IPS-20b (cell line): ENCODE data around the gene MAPK12.

Experiments
- H3K27ac ChIP-seq: one replicate; pipeline ENCODE4 v1.5.1; 2013; ENCODE audit warnings: low read length
- H3K27me3 ChIP-seq: 2 replicates; pipeline ENCODE4 v1.6.1; 2013; ENCODE audit warnings: mild to moderate bottlenecking, low read length, inconsistent platforms; ENCODE audit not compliant: insufficient read depth
- H3K36me3 ChIP-seq: 2 replicates; pipeline ENCODE4 v1.6.1; 2013; ENCODE audit warnings: low read depth, mild to moderate bottlenecking, inconsistent platforms, low read length, moderate library complexity; ENCODE audit not compliant: insufficient read depth
- H3K4me1 ChIP-seq: 2 replicates; pipeline ENCODE4 v1.6.1; 2013; ENCODE audit warnings: mild to moderate bottlenecking, control low read depth, inconsistent platforms, low read length, moderate library complexity; ENCODE audit not compliant: insufficient read depth
- H3K4me3 ChIP-seq: 2 replicates; pipeline ENCODE4 v1.5.1; 2013; ENCODE audit warnings: mild to moderate bottlenecking, low read length, inconsistent platforms
- H3K9ac ChIP-seq: 2 replicates; pipeline ENCODE4 v1.6.1; 2013; ENCODE audit warnings: low read depth, mild to moderate bottlenecking, inconsistent platforms, low read length, moderate library complexity
- H3K9me3 ChIP-seq: 2 replicates; pipeline ENCODE4 v1.6.1; 2013; ENCODE audit warnings: mild to moderate bottlenecking, low read depth, low read length, inconsistent platforms; ENCODE audit not compliant: insufficient read depth

Gene MAPK12

DNA sequence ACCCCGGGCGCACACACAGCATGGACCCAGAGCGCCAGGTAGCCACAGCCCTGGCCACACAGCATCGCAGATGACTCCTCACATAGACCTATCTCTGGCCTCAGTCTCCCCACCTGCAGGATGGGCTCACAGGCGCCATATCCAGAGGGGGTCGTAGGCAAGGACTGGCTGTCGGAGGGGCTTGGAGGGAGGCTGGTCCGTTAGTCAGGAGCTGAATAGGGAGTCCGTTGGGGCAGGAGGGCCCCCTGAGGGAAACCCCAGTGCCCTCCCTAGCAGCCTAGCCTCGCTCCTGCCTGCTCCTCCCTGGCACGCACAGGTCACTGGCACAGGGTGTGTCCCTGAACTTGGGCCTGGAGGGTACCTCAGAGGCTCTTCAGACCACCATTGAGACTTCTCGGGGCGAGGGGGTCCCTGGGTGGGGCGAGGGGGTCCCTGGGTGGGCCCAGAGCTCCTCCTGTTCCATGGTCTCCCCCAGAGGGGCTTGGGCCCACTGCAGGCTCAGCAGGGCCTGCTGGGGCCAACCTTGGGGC lies 44.0 kb upstream of the MAPK12 start:
- Histone ChIP-seq H3K36me3 (no peaks in the 10 kb centered on the region), H3K4me3 (peak overlapping the region; percentile 73; the same call in 1 of the 2 replicates), H3K4me1 (peaks cover 25% of the 10 kb centered on the region), H3K27ac (no peak overlapping the region), H3K9me3 (no peaks in the 10 kb centered on the region), H3K9ac (peak overlapping the region; percentile 64; the same call in 1 of the 2 replicates), H3K27me3 (peaks cover 12% of the 10 kb centered on the region; the same call in 1 of the 2 replicates)

- H3K27ac ChIP-seq = no peak overlapping the region
Observed at GRCh38 chr22:50304528-50305392, 43.3 kb upstream of the MAPK12 start.

GRCh38 chr22:50303848-50304527 lies 42.5 kb upstream of the MAPK12 start:
- no peak overlapping the region for H3K27ac ChIP-seq

More at GRCh38 chr22:50304528-50305392, 43.3 kb upstream of the MAPK12 start:
- no peaks in the 10 kb centered on the region for H3K9me3 ChIP-seq
- H3K36me3 ChIP-seq = no peaks in the 10 kb centered on the region
- H3K4me3 ChIP-seq = no peak overlapping the region
- H3K27me3 ChIP-seq = peaks cover 12% of the 10 kb centered on the region; the same call in 1 of the 2 replicates
- H3K4me1 ChIP-seq = peaks cover 25% of the 10 kb centered on the region
- no peak overlapping the region for H3K9ac ChIP-seq

GRCh38 chr22:50303515-50303847 lies 42.0 kb upstream of the MAPK12 start:
- no peaks in the 10 kb centered on the region for H3K36me3 ChIP-seq
- no peak overlapping the region for H3K4me3 ChIP-seq
- H3K9me3 ChIP-seq = no peaks in the 10 kb centered on the region
- no peak overlapping the region for H3K9ac ChIP-seq
- H3K27ac ChIP-seq = no peak overlapping the region
- peaks cover 19% of the 10 kb centered on the region for H3K4me1 ChIP-seq
- H3K27me3 ChIP-seq = peaks cover 12% of the 10 kb centered on the region; the same call in 1 of the 2 replicates

More at GRCh38 chr22:50303848-50304527, 42.5 kb upstream of the MAPK12 start:
- H3K9me3 ChIP-seq = no peaks in the 10 kb centered on the region
- peaks cover 12% of the 10 kb centered on the region; the same call in 1 of the 2 replicates for H3K27me3 ChIP-seq
- peaks cover 24% of the 10 kb centered on the region for H3K4me1 ChIP-seq
- H3K36me3 ChIP-seq = no peaks in the 10 kb centered on the region
- no peak overlapping the region for H3K9ac ChIP-seq
- no peak overlapping the region for H3K4me3 ChIP-seq

DNA sequence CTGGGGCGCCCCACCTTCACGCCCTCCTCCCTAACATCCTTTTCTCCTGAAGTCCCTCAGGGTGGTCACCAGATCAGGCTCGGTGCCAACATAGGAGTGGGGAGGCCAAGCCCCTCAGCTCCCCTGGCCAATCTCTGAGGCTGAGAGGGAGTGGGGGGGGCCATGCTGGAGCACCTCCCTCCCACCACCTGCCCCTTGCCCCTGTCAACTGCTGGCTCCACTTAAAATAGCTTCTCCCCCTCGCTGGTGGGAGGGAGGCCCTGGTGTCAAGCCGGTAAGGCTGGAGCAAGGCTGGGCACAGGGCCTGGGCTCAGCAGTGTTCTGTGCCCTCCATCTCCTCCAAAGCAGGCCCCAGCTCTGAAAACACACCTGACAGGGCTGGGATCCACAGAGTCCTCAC lies 41.1 kb upstream of the MAPK12 start:
- peaks cover 12% of the 10 kb centered on the region; the same call in 1 of the 2 replicates for H3K27me3 ChIP-seq
- no peak overlapping the region for H3K4me3 ChIP-seq
- H3K27ac ChIP-seq = no peak overlapping the region
- peaks cover 15% of the 10 kb centered on the region for H3K4me1 ChIP-seq
- H3K9ac ChIP-seq = no peak overlapping the region
- H3K36me3 ChIP-seq = no peaks in the 10 kb centered on the region
- no peaks in the 10 kb centered on the region for H3K9me3 ChIP-seq

GRCh38 chr22:50302041-50302541 lies 40.6 kb upstream of the MAPK12 start:
- Histone ChIP-seq H3K27ac (no peak overlapping the region), H3K27me3 (peaks cover 12% of the 10 kb centered on the region; the same call in 1 of the 2 replicates), H3K4me3 (no peak overlapping the region), H3K36me3 (no peaks in the 10 kb centered on the region), H3K9ac (no peak overlapping the region), H3K4me1 (peaks cover 15% of the 10 kb centered on the region), H3K9me3 (no peaks in the 10 kb centered on the region)

DNA sequence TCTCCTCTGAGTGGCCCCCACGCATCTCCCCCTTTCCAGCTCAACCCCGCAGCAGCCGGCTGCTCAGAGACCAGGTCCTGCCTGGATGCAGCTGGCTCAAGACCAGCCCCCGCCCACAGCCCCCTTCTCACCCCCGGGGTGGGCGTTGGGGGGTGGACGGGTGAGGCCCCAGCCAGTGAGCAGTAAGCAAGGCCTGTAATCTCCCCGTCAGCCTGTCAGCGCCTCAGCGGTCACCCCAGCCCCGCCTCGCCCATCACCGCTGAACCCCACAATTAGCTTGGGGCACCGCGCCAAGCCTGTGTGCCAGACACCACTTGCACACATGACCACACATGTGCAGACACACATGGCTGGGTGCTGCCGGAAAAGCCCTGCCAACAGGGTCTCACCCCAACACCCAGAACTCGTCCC lies 40.1 kb upstream of the MAPK12 start:
- Histone ChIP-seq H3K4me1 (peaks cover 15% of the 10 kb centered on the region), H3K4me3 (no peak overlapping the region), H3K36me3 (no peaks in the 10 kb centered on the region), H3K27me3 (peaks cover 8% of the 10 kb centered on the region; the same call in 1 of the 2 replicates), H3K27ac (no peak overlapping the region), H3K9me3 (no peaks in the 10 kb centered on the region), H3K9ac (no peak overlapping the region)

- Histone ChIP-seq H3K36me3 (no peaks in the 10 kb centered on the region), H3K9ac (no peak overlapping the region), H3K4me3 (no peak overlapping the region), H3K9me3 (no peaks in the 10 kb centered on the region), H3K27me3 (peaks cover under 1% of the 10 kb centered on the region; the same call in 1 of the 2 replicates), H3K27ac (no peak overlapping the region), H3K4me1 (peaks cover 8% of the 10 kb centered on the region)
Observed at GRCh38 chr22:50300620-50301257, 39.3 kb upstream of the MAPK12 start.

DNA sequence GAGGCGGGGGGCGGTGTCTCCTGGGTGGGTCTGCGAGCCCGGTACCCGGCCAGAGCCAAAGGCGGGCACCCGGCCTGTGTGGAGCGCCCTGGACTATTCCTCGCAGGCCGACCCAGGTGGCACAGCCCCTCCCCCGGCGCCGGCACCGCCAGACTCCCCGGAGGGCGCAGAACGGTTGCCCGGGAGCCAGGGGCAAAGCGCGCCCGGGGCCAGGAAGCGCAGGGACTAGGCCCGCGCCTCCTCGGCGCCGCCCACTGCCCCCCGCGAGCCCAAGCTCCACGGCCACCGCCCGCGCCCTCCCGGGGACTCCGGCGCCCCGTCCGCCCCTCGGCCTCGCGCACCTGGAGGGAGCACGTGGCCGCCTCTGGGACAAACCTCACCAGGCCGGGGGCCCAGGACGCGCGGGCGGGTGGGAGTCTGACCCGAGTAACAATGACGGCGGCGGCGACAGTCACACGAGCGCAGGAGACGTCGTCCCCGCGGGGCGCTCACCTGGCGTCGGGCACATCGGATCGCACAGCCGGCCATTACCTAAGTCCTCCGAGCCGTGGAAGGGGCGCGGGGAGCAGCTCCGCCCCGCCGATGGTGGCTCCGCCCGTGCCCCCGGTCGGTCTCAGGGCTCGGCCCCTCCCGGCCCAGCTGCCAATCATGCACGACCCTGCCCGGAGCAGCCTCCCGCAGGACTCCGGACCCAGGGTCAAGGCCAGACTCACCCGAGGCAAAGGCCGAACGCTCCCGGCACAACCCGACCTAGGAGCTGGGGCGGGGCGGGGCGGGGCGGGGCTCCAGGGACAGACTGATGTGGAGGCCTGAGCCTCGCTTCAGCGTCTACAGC lies 38.5 kb upstream of the MAPK12 start:
- Histone ChIP-seq H3K9ac (no peak overlapping the region; the same call in 1 of the 2 replicates), H3K4me3 (peak overlapping the region; percentile 58; the same call in 1 of the 2 replicates), H3K9me3 (no peaks in the 10 kb centered on the region), H3K27ac (no peak overlapping the region), H3K27me3 (no peaks in the 10 kb centered on the region), H3K36me3 (no peaks in the 10 kb centered on the region), H3K4me1 (peaks cover 7% of the 10 kb centered on the region; the same call in 1 of the 2 replicates)

GRCh38 chr22:50298937-50299784 lies 37.7 kb upstream of the MAPK12 start:
- no peak overlapping the region for H3K27ac ChIP-seq
- H3K4me3 ChIP-seq = peak overlapping the region; percentile 58; the same call in 1 of the 2 replicates
- H3K4me1 ChIP-seq = peaks cover 6% of the 10 kb centered on the region; the same call in 1 of the 2 replicates
- H3K9ac ChIP-seq = no peak overlapping the region
- H3K27me3 ChIP-seq = no peaks in the 10 kb centered on the region
- H3K9me3 ChIP-seq = no peaks in the 10 kb centered on the region
- no peaks in the 10 kb centered on the region for H3K36me3 ChIP-seq
